AG09319 (cell line): ENCODE data around the gene CHD2.
A peak's percentile ranks its signal among the peaks of the same experiment; 100 is the strongest.

Source experiments
- DNase-seq: peaks from one replicate; pipeline ENCODE4 v3.0.0-alpha.2; 2010; ENCODE audit warnings: low read depth; ENCODE audit errors: extremely low read depth
- CTCF ChIP-seq: IDR thresholded peaks from 2 replicates; pipeline ENCODE4 v1.5.1; 2011; ENCODE audit warnings: low read depth, mild to moderate bottlenecking, inconsistent platforms, low read length, moderate library complexity

The CHD2 gene

GRCh38 chr15:92896561-92896960, 3.6 kb upstream of the CHD2 start:
- DNase-seq, result no peak
- no peak for TF ChIP-seq CTCF

- no peak for TF ChIP-seq CTCF
- no peak for DNase-seq
Measured at GRCh38 chr15:92897620-92898019, 2.5 kb upstream of the CHD2 start.

GRCh38 chr15:92898988-92899582, 1.0 kb upstream of the CHD2 start:
- TF ChIP-seq CTCF, result no peak
- no peak for DNase-seq

- DNase-seq, result no peak
- peak; percentile 24 for TF ChIP-seq CTCF
Measured at GRCh38 chr15:92899601-92899947, 550 bp upstream of the CHD2 start.

- no peak for TF ChIP-seq CTCF
- DNase-seq, result no peak
Measured at GRCh38 chr15:92900731-92901071, 577 bp downstream of the CHD2 start.

- no peak for DNase-seq
- TF ChIP-seq CTCF, result no peak
Measured at GRCh38 chr15:92901072-92901761, 1.1 kb downstream of the CHD2 start.

GRCh38 chr15:92901995-92902394, 1.9 kb downstream of the CHD2 start:
- TF ChIP-seq CTCF, result no peak
- no peak for DNase-seq
